IPS DF 4.7 (cell line): ENCODE data around the gene PRKN.

Experiments
- DNase-seq: peaks from one replicate; pipeline ENCODE4 v3.0.0-alpha.2; 2013; ENCODE audit warnings: low spot score; ENCODE audit errors: extremely low read depth

Gene PRKN

DNA sequence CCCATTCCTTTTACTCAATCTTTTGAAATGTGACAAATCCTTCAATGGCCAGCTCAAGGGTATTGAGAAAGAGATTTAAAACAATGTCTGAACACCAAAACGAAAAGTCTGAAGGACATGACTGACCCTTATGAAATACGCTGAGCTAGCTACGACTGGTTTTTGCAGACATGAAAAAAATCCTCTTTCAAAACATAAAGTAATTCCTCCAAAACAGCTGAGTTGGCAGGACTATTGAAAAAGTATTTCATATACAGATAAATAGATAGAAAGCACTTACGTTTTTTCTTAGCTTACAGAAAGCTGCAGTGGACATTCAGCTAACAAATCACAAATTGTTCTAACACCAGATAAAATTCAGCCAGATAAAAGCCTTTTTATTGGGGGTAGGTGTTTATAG is 751.0 kb downstream of the PRKN start:
- no peak for DNase-seq

DNA sequence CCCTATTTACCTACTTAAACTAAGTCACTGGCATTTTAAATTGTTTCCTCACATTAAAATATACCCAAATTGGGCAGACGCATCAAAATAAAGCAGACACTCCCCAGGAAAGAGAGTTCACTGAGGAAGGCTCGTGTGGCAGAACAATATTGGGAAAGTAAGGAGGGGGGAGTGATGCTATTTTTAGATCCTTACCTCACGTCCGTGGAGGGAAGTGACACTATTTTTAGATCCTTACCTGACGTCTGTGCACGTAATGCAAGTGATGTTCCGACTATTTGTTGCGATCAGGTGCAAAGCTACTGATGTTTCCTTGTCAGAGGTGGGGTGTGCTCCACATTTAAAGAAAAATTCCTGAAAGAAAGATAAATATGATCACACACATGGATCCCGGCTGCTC is 754.5 kb downstream of the PRKN start:
- no peak for DNase-seq

DNA sequence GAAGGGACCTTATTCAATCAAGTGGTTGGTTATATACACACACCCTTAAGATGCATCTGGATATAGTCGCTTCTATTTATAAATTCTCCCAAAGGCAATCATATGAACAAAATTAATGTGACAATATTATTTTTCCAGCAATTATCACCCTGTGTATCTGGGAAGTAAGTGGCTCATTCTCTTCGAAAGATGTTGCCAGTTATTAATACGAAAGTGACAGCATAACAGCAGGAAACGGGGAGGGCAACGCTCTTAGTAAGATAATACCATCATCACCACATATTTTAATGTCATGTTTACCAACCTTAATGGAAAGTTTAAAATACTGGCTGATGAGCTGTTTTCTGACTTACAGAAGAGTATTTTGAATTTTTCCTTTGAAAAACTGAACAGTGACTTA is 756.5 kb downstream of the PRKN start:
- DNase-seq: no peak

DNA sequence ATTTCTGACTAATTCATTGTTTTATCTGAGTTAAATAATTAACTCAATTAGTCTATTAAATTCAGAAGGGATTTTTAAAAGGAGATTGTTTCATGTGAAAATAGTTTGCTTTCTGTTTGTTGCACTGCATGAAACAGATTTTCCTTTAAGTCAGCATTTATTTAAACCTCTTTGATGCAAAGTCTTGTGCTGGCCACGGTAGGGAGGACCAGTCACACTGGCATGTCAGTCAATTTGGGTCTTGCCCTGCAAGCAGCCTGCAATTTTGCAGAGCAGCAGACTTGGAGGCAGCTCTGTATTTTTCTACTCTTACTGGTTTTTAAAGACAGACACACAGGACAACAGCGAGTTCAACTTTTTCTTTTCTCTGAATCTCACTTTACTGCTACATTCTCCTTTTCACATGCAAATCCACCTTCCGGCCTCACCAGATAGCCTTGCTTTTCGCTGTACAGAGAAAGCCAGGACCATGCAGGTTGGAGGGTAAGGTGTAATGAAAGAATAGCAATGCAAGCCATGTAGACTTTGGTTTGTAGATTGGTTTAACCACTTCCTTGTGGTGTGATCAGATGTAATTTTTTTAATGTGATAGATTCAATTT is 763.8 kb downstream of the PRKN start:
- DNase-seq: no peak

DNA sequence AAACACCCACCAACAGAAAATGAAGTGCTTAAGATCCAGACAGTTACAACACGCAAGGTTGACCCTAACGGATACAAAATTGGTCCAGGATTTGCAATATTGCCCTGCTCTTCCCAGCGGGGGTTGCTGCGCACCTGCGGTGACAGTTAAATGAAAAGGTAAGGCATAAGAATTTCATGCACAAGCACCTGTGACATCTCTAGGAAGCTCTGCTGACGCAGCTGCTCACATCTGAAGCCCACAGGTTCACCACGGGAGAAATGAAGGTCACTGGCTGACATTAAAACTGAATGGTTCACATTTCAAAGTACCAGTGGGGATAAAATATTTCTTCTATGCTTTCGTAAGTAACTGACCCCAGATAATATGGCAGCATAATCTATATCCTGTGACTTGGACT is 764.4 kb downstream of the PRKN start:
- no peak for DNase-seq

DNA sequence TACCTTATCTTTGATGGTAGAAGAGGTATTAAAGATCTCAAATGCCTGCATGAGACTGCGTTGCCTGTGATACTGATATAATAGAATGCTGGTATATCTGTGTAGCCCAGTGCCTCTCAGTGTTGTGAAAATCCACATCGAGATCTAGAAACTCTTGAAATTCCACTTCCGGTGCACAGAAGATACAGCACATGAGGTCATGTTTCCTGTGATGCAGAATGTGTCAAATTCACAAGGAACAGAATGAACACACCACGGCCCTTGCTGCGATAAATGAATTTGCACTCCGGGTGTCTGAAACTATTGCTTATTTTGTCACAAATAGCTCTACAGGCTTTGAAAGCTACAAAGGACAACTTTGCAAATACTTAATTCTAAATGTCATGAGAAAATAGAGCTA is 765.8 kb downstream of the PRKN start:
- no peak for DNase-seq

DNA sequence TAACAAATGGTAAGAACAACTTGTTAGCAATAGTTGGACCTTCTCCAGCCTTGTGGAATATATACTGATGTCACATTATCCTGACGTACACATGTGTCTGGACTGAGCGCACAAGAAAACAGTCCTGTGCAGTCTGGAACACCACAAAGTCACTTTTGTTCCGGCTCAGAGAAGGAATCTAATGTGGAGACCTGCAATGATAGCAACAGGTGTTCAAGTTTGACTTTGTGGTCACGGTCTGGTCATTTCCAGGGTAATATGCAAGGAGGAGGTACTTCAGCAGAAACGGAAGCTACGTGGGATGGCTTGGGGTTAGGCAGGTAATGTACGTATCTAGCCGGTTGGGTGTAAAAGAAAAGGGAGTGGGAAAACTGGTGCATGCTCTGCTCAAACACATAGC is 766.5 kb downstream of the PRKN start:
- DNase-seq: no peak

DNA sequence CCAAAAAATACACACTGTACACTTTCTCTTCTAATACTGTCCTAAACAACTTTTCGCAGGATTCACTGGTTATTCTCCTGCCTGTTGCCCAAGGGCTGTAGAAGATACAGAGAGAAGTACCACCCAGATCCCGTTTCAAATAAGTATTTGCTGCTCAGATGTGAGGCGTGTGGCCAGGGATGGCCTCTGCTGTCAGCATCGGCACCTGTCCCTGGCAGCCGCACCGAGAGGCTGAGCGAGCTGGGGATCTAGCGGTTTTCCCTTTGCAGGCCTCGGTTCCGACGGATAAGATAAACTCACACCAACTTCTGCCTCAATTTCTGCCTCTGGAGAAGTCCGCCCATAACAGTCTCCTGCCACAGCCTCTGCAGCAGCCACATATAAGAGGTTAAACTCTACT is 768.5 kb downstream of the PRKN start:
- no peak for DNase-seq

DNA sequence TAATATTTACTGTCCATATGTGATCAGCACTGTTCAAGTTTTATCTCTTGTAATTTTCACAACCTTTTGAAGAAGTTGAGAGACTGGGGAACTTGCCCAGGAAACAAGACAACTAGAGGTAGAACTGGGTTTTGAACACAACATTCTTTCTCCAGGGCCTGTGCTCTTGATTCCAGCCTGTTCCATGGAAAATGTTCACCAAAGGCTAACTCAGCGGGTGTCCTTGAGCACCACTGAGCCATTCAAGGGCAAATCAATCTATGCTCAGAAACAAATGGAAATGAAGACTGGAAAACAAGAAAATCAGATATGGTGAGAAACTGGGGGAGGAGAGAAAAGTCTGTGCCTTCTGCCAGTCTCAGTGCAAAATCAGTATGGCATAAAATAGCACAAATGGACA is 771.5 kb downstream of the PRKN start:
- DNase-seq: no peak

DNA sequence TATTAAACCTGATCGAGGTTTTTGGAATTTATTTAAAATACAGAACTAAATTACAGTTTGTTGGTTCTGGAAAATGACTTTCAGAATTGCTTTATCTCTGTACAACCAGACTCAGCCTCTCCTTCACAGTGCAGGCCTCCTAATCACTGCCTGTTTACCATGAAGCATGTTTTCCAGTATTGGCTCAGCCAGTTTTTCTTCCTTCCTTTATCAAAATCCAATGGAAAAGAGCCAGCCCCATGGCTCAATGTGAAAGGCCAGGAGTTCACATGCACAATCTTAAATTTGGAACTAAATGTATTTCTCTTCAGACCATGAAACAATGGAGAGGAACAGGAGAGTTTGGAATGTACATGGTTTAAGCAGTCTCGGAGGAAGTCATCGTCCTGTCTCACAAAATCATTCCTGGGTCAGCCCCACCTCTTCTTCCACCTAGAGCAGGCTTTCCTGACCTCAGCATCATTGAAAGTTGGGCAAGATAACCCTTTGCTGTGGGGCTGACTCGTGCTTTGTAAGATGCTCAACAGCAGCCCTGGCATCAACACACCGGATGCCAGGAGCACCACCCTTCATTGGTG is 772.8 kb downstream of the PRKN start:
- no peak for DNase-seq

DNA sequence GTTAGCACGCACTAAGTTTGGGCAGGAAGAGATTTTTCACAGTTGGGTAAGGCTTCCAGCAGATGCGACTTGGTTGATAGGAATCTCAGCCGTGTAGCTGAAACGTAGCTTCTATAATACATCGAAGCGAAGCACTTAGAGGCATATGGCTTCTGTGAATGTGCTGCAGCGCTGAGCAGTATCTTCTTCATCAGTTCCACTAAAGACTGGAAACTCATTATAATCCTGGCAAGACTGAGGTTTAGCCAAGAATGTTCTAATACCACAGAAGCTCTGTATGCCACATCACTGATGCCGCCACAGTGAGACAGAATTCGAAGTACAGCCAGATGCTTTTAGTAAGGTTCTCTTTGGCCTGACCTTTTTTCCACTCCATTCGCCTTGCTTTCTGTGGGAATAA is 773.5 kb downstream of the PRKN start:
- DNase-seq: no peak

DNA sequence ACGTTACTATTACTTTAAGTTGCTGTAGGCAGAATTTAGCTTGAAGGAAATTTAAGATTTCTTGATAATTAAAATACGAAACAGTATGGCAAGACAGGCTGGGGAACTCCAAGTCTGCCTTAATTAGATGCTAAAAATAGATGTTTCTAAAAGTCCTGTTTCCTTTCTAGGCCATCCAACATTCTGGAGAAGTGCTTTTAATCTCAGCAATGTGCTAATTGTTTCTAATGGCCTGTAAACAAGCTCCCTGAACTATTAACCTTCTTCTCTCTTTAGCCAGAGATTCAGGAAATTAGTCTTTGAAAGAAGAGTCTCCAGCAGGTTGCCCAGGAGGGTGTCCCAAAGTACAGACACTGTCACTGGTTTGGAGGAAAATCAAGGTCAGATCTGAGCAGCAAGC is 776.4 kb downstream of the PRKN start:
- DNase-seq: no peak

DNA sequence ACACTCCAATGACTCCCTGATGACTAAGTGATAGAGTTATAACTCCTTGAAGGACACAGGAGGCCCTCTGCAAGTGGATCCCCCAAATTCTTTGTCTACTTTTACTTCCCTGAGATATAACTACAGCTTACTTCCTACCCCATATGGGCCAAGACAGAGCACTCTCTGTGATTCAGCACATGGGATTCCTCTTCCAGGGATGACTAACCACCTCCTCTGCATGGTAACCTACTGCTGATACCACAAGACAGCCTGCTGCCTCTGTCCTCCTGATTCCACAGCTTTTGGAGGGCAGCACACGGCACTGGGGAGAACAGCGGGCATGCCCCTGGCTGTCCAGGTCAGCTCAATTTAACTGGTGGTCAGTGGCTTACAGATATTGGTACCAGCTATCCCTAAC is 778.0 kb downstream of the PRKN start:
- DNase-seq: no peak

DNA sequence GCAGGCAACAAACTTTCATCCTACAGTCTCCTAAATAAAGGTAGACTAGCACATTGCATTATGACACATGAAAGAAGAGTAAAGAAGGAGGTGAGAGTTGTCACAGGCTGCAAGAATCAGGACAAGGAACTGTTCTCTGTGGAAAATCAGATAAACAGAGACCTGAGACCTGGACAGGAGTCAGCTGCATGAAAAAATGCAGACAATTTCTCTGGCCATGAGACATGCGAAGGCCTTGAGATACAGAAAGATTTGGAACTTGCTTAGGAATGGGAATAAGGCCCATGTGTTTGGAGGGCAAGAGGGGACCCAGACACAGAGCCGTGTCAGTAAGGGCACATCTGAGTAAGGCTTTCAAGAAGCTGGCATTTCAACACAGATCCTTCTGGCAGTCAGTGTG is 779.1 kb downstream of the PRKN start:
- DNase-seq: no peak

DNA sequence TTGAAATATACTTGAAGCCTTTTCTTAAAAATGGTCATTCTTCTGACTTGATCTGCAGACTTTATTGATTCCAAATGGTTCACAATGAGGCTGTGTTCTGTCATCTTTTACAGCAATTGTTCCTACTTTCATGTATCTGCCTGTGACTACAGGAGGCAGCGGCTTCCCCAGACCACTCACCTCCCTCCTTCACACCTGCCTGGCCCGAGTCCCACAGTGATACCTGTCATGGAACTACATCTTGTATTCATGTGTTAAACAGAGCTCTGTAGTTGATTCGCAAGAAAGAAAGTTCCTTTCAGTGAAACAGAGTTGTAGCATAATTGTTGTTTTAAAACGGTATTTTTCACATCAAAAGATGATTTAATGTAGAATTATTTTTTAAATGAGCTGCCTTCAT is 780.2 kb downstream of the PRKN start:
- no peak for DNase-seq

DNA sequence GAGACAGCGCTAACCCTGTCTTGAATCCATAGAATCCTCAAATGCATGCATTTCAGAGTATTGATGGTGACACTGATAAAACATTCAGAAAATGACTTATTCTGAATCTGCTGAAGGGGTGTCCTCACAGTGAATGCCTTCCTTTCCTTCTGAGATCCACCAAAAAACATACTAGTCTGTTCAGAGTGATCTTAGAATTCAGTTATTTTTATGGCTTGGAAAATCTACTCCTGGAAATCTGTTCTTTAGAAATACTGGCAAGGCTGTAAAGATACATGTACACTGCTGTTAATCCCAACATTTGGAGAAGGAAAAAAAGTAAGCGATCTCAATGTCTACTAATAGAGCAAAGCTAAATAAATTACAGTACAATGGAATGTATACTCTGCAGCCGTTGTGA is 781.1 kb downstream of the PRKN start:
- DNase-seq: no peak

DNA sequence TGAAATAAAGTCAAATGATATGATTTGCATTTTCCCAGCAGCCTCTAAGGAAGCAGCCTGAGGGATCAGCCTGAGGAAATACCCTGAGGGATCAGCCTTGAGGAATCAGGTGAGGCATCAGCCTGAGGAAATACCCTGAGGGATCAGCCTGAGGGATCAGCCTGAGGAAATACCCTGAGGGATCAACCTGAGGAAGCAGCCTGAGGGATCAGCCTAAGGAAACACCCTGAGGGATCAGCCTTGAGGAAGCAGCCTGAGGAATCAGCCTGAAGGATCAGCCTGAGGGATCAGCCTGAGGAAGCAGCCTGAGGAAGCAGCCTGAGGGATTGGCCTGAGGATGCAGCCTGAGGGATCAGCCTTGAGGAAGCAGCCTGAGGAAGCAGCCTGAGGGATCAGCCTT is 784.0 kb downstream of the PRKN start:
- no peak for DNase-seq

DNA sequence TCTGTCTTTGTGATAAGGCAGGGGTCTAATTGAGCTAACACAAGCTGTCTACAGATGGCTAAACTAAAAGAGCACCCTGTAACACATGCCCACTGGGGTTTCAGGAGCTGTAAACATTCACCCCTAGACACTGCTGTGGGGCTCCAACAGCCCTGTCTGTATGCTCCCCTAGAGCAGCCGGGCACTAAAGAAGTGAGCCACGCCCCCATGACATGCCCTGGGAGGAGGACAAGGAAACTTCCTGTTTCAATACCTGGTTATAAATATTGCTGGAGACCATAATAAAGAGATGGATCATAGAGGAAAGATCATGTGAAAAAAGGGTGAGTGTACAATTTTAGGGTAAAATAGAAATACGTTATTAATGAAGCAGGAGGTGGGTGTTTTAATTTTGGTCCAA is 786.0 kb downstream of the PRKN start:
- DNase-seq: no peak

DNA sequence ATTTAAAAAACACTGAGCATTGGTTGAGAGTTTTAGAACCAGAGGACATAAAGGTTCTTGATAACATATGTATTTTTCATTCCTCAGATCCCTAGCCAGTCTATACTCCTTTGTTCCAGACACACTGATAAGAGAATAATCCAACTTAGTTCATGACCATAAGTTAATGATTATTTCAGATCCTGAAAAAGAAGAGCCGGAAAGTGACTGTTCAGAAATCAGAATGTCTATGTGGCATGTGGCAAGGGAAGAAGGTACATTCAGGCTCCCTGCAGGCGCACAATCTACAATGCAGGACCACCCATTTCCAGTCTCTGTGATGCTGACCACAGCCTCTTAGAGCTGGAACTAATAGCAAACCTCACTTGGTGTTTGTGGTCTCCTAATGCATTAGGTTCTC is 787.0 kb downstream of the PRKN start:
- no peak for DNase-seq

DNA sequence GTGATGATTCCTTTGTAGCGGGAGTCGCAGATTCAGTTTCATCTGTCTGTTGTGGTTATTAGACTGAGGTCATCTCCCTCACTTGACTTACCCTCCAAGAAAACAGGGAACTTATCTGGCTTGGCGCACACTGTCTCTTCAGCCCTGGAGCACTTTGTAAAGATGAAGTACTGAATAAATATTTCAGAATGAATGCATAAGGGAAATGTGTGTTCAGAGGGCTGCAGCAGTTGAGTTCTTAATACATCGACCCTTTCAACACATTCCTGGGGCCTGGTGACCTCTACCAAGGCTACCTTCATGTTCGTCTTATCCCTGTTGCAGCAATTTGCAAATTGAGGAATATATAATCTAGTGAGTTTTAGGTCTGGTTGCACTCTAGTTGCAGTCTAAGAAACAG is 801.2 kb downstream of the PRKN start:
- no peak for DNase-seq

DNA sequence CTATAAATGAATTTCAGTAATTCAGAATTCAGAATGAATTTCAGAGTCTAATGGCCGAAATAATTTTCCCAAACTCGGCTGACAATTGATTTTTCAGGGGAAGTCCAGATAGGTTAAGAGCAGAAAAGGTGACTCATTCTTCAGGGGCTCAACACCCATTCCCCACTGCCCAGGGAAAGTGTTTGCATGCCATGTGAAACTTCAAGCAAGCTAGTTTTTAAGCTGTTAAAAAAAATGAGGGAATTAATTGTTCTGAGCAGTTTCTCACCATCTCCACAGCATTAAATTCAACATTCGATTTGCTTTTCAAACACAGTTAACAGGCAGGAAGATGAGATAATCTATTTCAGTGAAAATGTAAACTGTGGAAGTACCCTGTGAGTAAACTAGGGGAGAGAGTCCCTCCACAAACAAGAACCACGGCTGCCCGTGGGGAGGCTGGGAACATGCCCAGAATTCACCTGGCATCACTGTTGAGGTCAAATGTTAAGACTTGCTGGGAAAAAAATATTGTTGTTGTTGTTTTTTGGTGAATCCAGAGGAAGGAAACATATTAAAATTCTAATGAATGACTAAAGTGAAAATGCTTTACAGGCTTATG is 803.0 kb downstream of the PRKN start:
- no peak for DNase-seq

DNA sequence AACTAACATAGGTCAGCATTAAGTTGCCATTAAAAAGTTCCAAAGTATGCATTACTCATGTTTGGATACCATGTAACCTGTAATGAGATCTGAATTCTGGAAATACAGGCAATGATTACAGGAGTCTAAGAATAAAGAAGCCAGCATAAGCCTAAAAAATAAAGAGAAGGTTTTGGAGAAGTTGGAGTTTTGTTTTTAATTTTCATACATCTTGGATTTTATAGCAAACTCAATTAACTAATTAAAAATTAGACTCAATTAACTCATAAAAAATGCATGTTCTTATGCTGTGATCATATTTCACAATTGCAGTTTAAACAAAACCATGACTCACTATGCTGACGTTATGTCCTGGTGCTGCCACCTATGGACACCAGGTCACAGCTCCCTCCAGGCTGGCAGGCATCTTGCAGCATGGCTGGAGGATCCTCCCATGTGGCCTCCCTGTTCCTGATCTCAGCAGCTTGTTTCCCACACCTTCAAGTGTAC is 804.9 kb downstream of the PRKN start:
- DNase-seq: no peak
